Measurements from ENCODE around the gene FAM120B. TPM values are rescaled to one million over a fixed set of nuclear protein-coding genes. Genes with fewer than 3 reads are reported as not detected.
"Not testable (repeated sequence)": the region's sequence is repeated elsewhere in the genome, so short reads cannot be mapped to it uniquely, and the experiment has no call there.

The FAM120B gene
- total RNA-seq, 1 experiment from 2014 or later, result 23.4 TPM

- H3K4me3 Mint-ChIP-seq (ENCODE audit: unreplicated experiment), result no peak overlapping the region
- intact Hi-C loops (cut with micrococcal nuclease), result no loop called here
- POLR2A ChIA-PET, result no interaction called here
- no TSS peak for BruUV-seq (replicated peaks)
- TF ChIP-seq CTCF (IDR thresholded peaks at IDR 0.05; ENCODE audit: unreplicated experiment), result no peak
- H3K36me3 Mint-ChIP-seq (ENCODE audit: insufficient read depth, unreplicated experiment), result peaks cover 46% of the 10 kb centered on the region
- H3K9me3 Mint-ChIP-seq (ENCODE audit: unreplicated experiment), result no peaks in the 10 kb centered on the region
- peaks cover 4% of the 10 kb centered on the region for H3K4me1 Mint-ChIP-seq (ENCODE audit: insufficient read depth, unreplicated experiment)
- no peak for DNase-seq (ENCODE audit: unreplicated experiment)
- CTCF ChIA-PET, result no interaction called here
- no peak overlapping the region for H3K27ac Mint-ChIP-seq (ENCODE audit: low read depth, unreplicated experiment)
- no peaks in the 10 kb centered on the region for H3K27me3 Mint-ChIP-seq (ENCODE audit: insufficient read depth, unreplicated experiment)
Measured at GRCh38 chr6:170394980-170395379, 88.4 kb downstream of the FAM120B start.

- CTCF ChIA-PET; H3K4me1 Mint-ChIP-seq (ENCODE audit: insufficient read depth, unreplicated experiment); POLR2A ChIA-PET; intact Hi-C loops (cut with micrococcal nuclease); H3K27me3 Mint-ChIP-seq (ENCODE audit: insufficient read depth, unreplicated experiment); H3K27ac Mint-ChIP-seq (ENCODE audit: low read depth, unreplicated experiment); H3K4me3 Mint-ChIP-seq (ENCODE audit: unreplicated experiment); DNase-seq (ENCODE audit: unreplicated experiment); H3K9me3 Mint-ChIP-seq (ENCODE audit: unreplicated experiment); BruUV-seq (replicated peaks): not testable (repeated sequence)
- H3K36me3 Mint-ChIP-seq (ENCODE audit: insufficient read depth, unreplicated experiment), result peaks cover 23% of the 10 kb centered on the region
Measured at GRCh38 chr6:170398743-170399369, 92.3 kb downstream of the FAM120B start.

- BruUV-seq (replicated peaks); H3K9me3 Mint-ChIP-seq (ENCODE audit: unreplicated experiment); POLR2A ChIA-PET; H3K4me1 Mint-ChIP-seq (ENCODE audit: insufficient read depth, unreplicated experiment); H3K27ac Mint-ChIP-seq (ENCODE audit: low read depth, unreplicated experiment); H3K27me3 Mint-ChIP-seq (ENCODE audit: insufficient read depth, unreplicated experiment); intact Hi-C loops (cut with micrococcal nuclease); H3K4me3 Mint-ChIP-seq (ENCODE audit: unreplicated experiment); CTCF ChIA-PET: not testable (repeated sequence)
- H3K36me3 Mint-ChIP-seq (ENCODE audit: insufficient read depth, unreplicated experiment), result peaks cover 25% of the 10 kb centered on the region
- DNase-seq (ENCODE audit: unreplicated experiment), result peak; percentile 20
Measured at GRCh38 chr6:170399955-170400558, 93.5 kb downstream of the FAM120B start.

- Mint-ChIP-seq H3K4me1 (ENCODE audit: insufficient read depth, unreplicated experiment) (peaks cover 21% of the 10 kb centered on the region), H3K27me3 (ENCODE audit: insufficient read depth, unreplicated experiment) (no peaks in the 10 kb centered on the region), H3K9me3 (ENCODE audit: unreplicated experiment) (peaks cover 6% of the 10 kb centered on the region), H3K36me3 (ENCODE audit: insufficient read depth, unreplicated experiment) (peaks cover 37% of the 10 kb centered on the region), H3K27ac (ENCODE audit: low read depth, unreplicated experiment) (no peak overlapping the region), H3K4me3 (ENCODE audit: unreplicated experiment) (no peak overlapping the region)
- CTCF ChIA-PET, result no interaction called here
- POLR2A ChIA-PET, result interaction anchor here (0.7 to 1.0 kb wide), 2 partner anchors 33 to 35 kb away, joined by 3 read pairs; no protein-coding TSS in a partner anchor
- no TSS peak for BruUV-seq (replicated peaks)
- intact Hi-C loops (cut with micrococcal nuclease), result no loop called here
- no peak for DNase-seq (ENCODE audit: unreplicated experiment)
- no peak for TF ChIP-seq CTCF (IDR thresholded peaks at IDR 0.05; ENCODE audit: unreplicated experiment)
Measured at GRCh38 chr6:170402318-170403040, 95.9 kb downstream of the FAM120B start.

- peaks cover 6% of the 10 kb centered on the region for H3K9me3 Mint-ChIP-seq (ENCODE audit: unreplicated experiment)
- BruUV-seq (replicated peaks), result no TSS peak
- no peak overlapping the region for H3K4me3 Mint-ChIP-seq (ENCODE audit: unreplicated experiment)
- no peak for TF ChIP-seq CTCF (IDR thresholded peaks at IDR 0.05; ENCODE audit: unreplicated experiment)
- no peaks in the 10 kb centered on the region for H3K27me3 Mint-ChIP-seq (ENCODE audit: insufficient read depth, unreplicated experiment)
- intact Hi-C loops (cut with micrococcal nuclease), result no loop called here
- no peak overlapping the region for H3K27ac Mint-ChIP-seq (ENCODE audit: low read depth, unreplicated experiment)
- peaks cover 34% of the 10 kb centered on the region for H3K36me3 Mint-ChIP-seq (ENCODE audit: insufficient read depth, unreplicated experiment)
- no peak for DNase-seq (ENCODE audit: unreplicated experiment)
- peaks cover 21% of the 10 kb centered on the region for H3K4me1 Mint-ChIP-seq (ENCODE audit: insufficient read depth, unreplicated experiment)
- POLR2A ChIA-PET, result interaction anchor here (2.3 kb wide), 1 partner anchor 34 kb away, joined by 11 read pairs; no protein-coding TSS in a partner anchor
- CTCF ChIA-PET, result no interaction called here
Measured at GRCh38 chr6:170403451-170403850, 96.9 kb downstream of the FAM120B start.
